SK-N-SH (cell line): ENCODE results near the gene IL1R1. TPM values are rescaled to one million over a fixed set of nuclear protein-coding genes. Genes with fewer than 3 reads are reported as not detected.
"Not testable (repeated sequence)": the region's sequence is repeated elsewhere in the genome, so short reads cannot be mapped to it uniquely, and the experiment has no call there.

Experiments
- CTCF ChIA-PET: fragments of 300-600, 350-600 bp; formaldehyde crosslinking; extraction: SDS; loops from one replicate; lab custom pipeline; 2021; lab: Yijun Ruan, JAX
- POLR2A ChIA-PET: fragments of 350-600 bp; sonication (Branson Sonifier 250); formaldehyde crosslinking; extraction: SDS; loops from one replicate; lab custom pipeline; 2020; ENCODE audit warnings: antibody characterized with exemption, inconsistent platforms; lab: Yijun Ruan, JAX
- DNase-seq: peaks from one replicate; pipeline ENCODE4 v3.0.0; 2012
- H2AFZ ChIP-seq: fragments of 200-600 bp; sonication (generic); 2 replicates; pipeline ENCODE4 v1.8.1; 2016; ENCODE audit warnings: antibody characterized with exemption, mild to moderate bottlenecking, low read depth
- H3F3A ChIP-seq: fragments of 200-600 bp; sonication (generic); replicated peaks from 2 replicates; pipeline ENCODE3; 2016; ENCODE audit warnings: antibody characterized with exemption, mild to moderate bottlenecking; ENCODE audit not compliant: insufficient read depth
- H3K27ac ChIP-seq, 2 experiments: fragments of 200-500 bp in 1 of 2; fragments of 200-600 bp in 1 of 2; sonication (Bioruptor generic) in 1 of 2; sonication (generic), shearing (Covaris generic) in 1 of 2; 2 replicates each; pipeline versions ENCODE4 v1.5.1 to v1.6.1; 2014 to 2016; ENCODE audit warnings: low read depth in 2 of 2, inconsistent platforms in 1 of 2, low read length in 1 of 2, mild to moderate bottlenecking in 1 of 2, mixed read lengths in 1 of 2
- H3K27me3 ChIP-seq: fragments of 200-600 bp; sonication (generic), shearing (Covaris generic); 2 replicates; pipeline ENCODE4 v1.6.1; 2016; ENCODE audit warnings: mixed run types; ENCODE audit not compliant: insufficient read depth
- H3K36me3 ChIP-seq, 2 experiments: fragments of 200-500 bp in 1 of 2; fragments of 200-600 bp in 1 of 2; sonication (Bioruptor generic) in 1 of 2; sonication (generic) in 1 of 2; replicated peaks in 1 of 2; 2 replicates each; pipeline versions ENCODE3 to v1.5.1; 2014 to 2016; ENCODE audit warnings: low read length in 1 of 2, mild to moderate bottlenecking in 1 of 2; ENCODE audit not compliant: insufficient read depth in 2 of 2, control insufficient read depth in 1 of 2
- H3K4me1 ChIP-seq, 2 experiments: fragments of 200-500 bp in 1 of 2; fragments of 200-600 bp in 1 of 2; sonication (Bioruptor generic) in 1 of 2; sonication (generic), shearing (Covaris generic) in 1 of 2; 2 replicates each; pipeline versions ENCODE4 v1.5.1 to v1.6.1; 2014 to 2016; ENCODE audit warnings: low read depth in 1 of 2, low read length in 1 of 2, mixed run types in 1 of 2; ENCODE audit not compliant: insufficient read depth in 2 of 2, control insufficient read depth in 1 of 2
- H3K4me2 ChIP-seq: fragments of 200-600 bp; sonication (generic), shearing (Covaris generic); 2 replicates; pipeline ENCODE4 v1.6.1; 2017; ENCODE audit warnings: mixed run types
- H3K4me3 ChIP-seq, 2 experiments: fragments of 200-500 bp in 1 of 2; fragments of 200-600 bp in 1 of 2; sonication (Bioruptor generic) in 1 of 2; sonication (generic), shearing (Covaris generic) in 1 of 2; 2 replicates each; pipeline versions ENCODE4 v1.5.1 to v1.8.1; 2014 to 2016; ENCODE audit warnings: low read depth in 2 of 2, inconsistent platforms in 1 of 2, low read length in 1 of 2, mild to moderate bottlenecking in 1 of 2, mixed read lengths in 1 of 2, moderate library complexity in 1 of 2
- H3K79me2 ChIP-seq: fragments of 200-600 bp; sonication (generic); 2 replicates; pipeline ENCODE4 v1.8.1; 2017; ENCODE audit warnings: mild to moderate bottlenecking; ENCODE audit not compliant: insufficient read depth
- H3K9ac ChIP-seq: fragments of 200-600 bp; sonication (generic); 2 replicates; pipeline ENCODE4 v1.6.1; 2017; ENCODE audit warnings: mixed run types
- H3K9me2 ChIP-seq: fragments of 200-600 bp; sonication (generic); 2 replicates; pipeline ENCODE4 v1.6.1; 2017; ENCODE audit warnings: mixed run types
- H3K9me3 ChIP-seq: fragments of 200-600 bp; sonication (generic); 2 replicates; pipeline ENCODE4 v1.6.1; 2017; ENCODE audit warnings: mixed run types, mild to moderate bottlenecking, moderate library complexity
- H4K20me1 ChIP-seq: fragments of 200-600 bp; sonication (generic); 2 replicates; pipeline ENCODE4 v1.6.1; 2017; ENCODE audit warnings: mild to moderate bottlenecking, mixed run types; ENCODE audit not compliant: insufficient read depth
- EZH2phosphoT487 ChIP-seq: fragments of 200-600 bp; sonication (generic); IDR thresholded peaks from 2 replicates; pipeline ENCODE4 v1.6.1; 2017; ENCODE audit warnings: low read depth, mixed run types, mild to moderate bottlenecking, antibody characterized with exemption, moderate library complexity, borderline replicate concordance
- IRF3 ChIP-seq: fragments of 150-350 bp; IDR thresholded peaks from 2 replicates; pipeline ENCODE4 v1.6.1; 2016; ENCODE audit warnings: mild to moderate bottlenecking, low read depth, low read length
- NRF1 ChIP-seq: IDR thresholded peaks from 2 replicates; pipeline ENCODE4 v1.6.1; 2012; ENCODE audit warnings: low read depth, mild to moderate bottlenecking, low read length
- PBX3 ChIP-seq: IDR thresholded peaks from 2 replicates; pipeline ENCODE4; 2012
- POLR2AphosphoS5 ChIP-seq: IDR thresholded peaks from 2 replicates; pipeline ENCODE4 v1.6.1; 2012; ENCODE audit warnings: low read depth, low read length
- RXRA ChIP-seq: IDR thresholded peaks from 2 replicates; pipeline ENCODE4 v1.4.0; 2012; ENCODE audit warnings: low read depth, mild to moderate bottlenecking, borderline replicate concordance
- TAF1 ChIP-seq: IDR thresholded peaks from 2 replicates; pipeline ENCODE4 v1.6.1; 2012; ENCODE audit warnings: low read depth, mild to moderate bottlenecking, low read length, moderate library complexity, borderline replicate concordance
- TEAD4 ChIP-seq: IDR thresholded peaks from 2 replicates; pipeline ENCODE4 v1.4.0; 2012; ENCODE audit warnings: mild to moderate bottlenecking, borderline replicate concordance; ENCODE audit not compliant: insufficient read depth
- USF2 ChIP-seq: fragments of 150-350 bp; IDR thresholded peaks from 2 replicates; pipeline ENCODE4 v1.6.1; 2017; ENCODE audit warnings: antibody characterized with exemption, low read length, low read depth, borderline replicate concordance
- YY1 ChIP-seq: IDR thresholded peaks from 2 replicates; pipeline ENCODE4 v1.4.0; 2012; ENCODE audit warnings: low read depth, mild to moderate bottlenecking
- ZBTB33 ChIP-seq: IDR thresholded peaks from 2 replicates; pipeline ENCODE4 v1.4.0; 2012; ENCODE audit warnings: low read depth, borderline replicate concordance
- WGBS: methylation state at CpG from one replicate; pipeline ENCODE4 v1.1.6; 2017; ENCODE audit warnings: low lambda C conversion rate; 5-methylcytosine and 5-hydroxymethylcytosine counted together
- polyA plus RNA-seq, 3 experiments: library from polyadenylated mRNA; depleted of rRNA; stranded (reverse); fragments of >200 nt; gene quantifications; 2 replicates each; pipeline ENCODE4 v1.2.3, GENCODE V29; 2012

The IL1R1 gene
- polyA plus RNA-seq, 1 of the 3 experiments (the other 2 are of a cell fraction): 13.3 TPM

GRCh38 chr2:102101849-102102635, 40.5 kb upstream of the IL1R1 start:
- no peaks in the 10 kb centered on the region for H3K27me3 ChIP-seq
- no peak for TF ChIP-seq PBX3
- TF ChIP-seq POLR2AphosphoS5: no peak
- TF ChIP-seq YY1: no peak
- TF ChIP-seq IRF3: no peak
- TF ChIP-seq TEAD4: no peak
- TF ChIP-seq RXRA: no peak
- no peak for TF ChIP-seq NRF1
- TF ChIP-seq ZBTB33: no peak
- TF ChIP-seq USF2: no peak
- no peak for TF ChIP-seq EZH2phosphoT487
- TF ChIP-seq TAF1: no peak
- H3K27ac ChIP-seq: no peak overlapping the region
- H3K4me1 ChIP-seq: peaks cover 0 to 15% of the 10 kb centered on the region in 2 experiments; a peak in 3 of 4 replicates
- 0 out of 2 replicates have a peak, but pooled peaks cover 4% of the 10 kb centered on the region for H3K9me3 ChIP-seq
- H3K9ac ChIP-seq: no peak overlapping the region
- no peak overlapping the region for H2AFZ ChIP-seq
- H3K79me2 ChIP-seq: no peaks in the 10 kb centered on the region; the same call in 1 of the 2 replicates
- H3K4me3 ChIP-seq: no peak overlapping the region
- ChIA-PET CTCF (no interaction called here), POLR2A (no interaction called here)
- no peaks in the 10 kb centered on the region for H3K9me2 ChIP-seq
- DNase-seq: no peak
- H3F3A ChIP-seq: peaks cover 15% of the 10 kb centered on the region
- no peaks in the 10 kb centered on the region for H3K36me3 ChIP-seq
- no peaks in the 10 kb centered on the region for H4K20me1 ChIP-seq
- 73% methylated on average over 3 of the region's 4 CpGs for WGBS
- H3K4me2 ChIP-seq: no peak overlapping the region

- H4K20me1 ChIP-seq, H3K27me3 ChIP-seq, H2AFZ ChIP-seq, DNase-seq, H3K79me2 ChIP-seq, H3K9ac ChIP-seq, H3K4me3 ChIP-seq, H3K9me2 ChIP-seq, POLR2A ChIA-PET, H3K36me3 ChIP-seq, H3K9me3 ChIP-seq, CTCF ChIA-PET, H3K27ac ChIP-seq, H3K4me2 ChIP-seq: not testable (repeated sequence)
- peaks cover 15% of the 10 kb centered on the region for H3F3A ChIP-seq
- WGBS: 39% methylated on average over 3 of the region's 3 CpGs
- H3K4me1 ChIP-seq: peaks cover 0 to 15% of the 10 kb centered on the region in 2 experiments; a peak in 3 of 4 replicates
Observed at GRCh38 chr2:102102636-102102948, 40.0 kb upstream of the IL1R1 start.
